IMR-90 (cell line): ENCODE results near the gene ASF1A. TPM values are rescaled to one million over a fixed set of nuclear protein-coding genes. Genes with fewer than 3 reads are reported as not detected.

Experiments
- ATAC-seq: fragments of 200-7000 bp; cut with Tn5 transposase; 2 replicates; pipeline ENCODE4 v1.9.1; 2020; ENCODE audit warnings: low read depth, mild to moderate bottlenecking, moderate library complexity
- BruUV-seq: library from RNA; stranded (reverse); fragments of 400-500 nt; replicated peaks from 2 replicates; lab custom pipeline; 2021; lab: Mats Ljungman, UMichigan
- CTCF ChIA-PET: fragments of 300-600 bp; formaldehyde crosslinking; extraction: SDS; loops from one replicate; lab custom pipeline; 2021; ENCODE audit warnings: antibody characterized with exemption; lab: Yijun Ruan, JAX
- POLR2A ChIA-PET: fragments of 300-600 bp; sonication (Branson Sonifier 250); formaldehyde crosslinking; loops from one replicate; lab custom pipeline; 2022; ENCODE audit warnings: antibody characterized with exemption; ENCODE audit not compliant: unreplicated experiment; lab: Charles Lee
- DNase-seq: peaks from one replicate; pipeline ENCODE4 v3.0.0; 2013
- H2AFZ ChIP-seq: replicated peaks from 2 replicates; pipeline ENCODE3; 2013; ENCODE audit warnings: low read length, mild to moderate bottlenecking; ENCODE audit not compliant: poor library complexity
- H2AK5ac ChIP-seq: 2 replicates; pipeline ENCODE4 v1.6.1; 2013; ENCODE audit warnings: low read depth, low read length, inconsistent platforms
- H2AK9ac ChIP-seq: replicated peaks from 2 replicates; pipeline ENCODE3; 2013; ENCODE audit warnings: mild to moderate bottlenecking, low read depth, low read length, moderate library complexity; ENCODE audit not compliant: poor library complexity
- H2BK120ac ChIP-seq: 2 replicates; pipeline ENCODE4 v1.6.1; 2013; ENCODE audit warnings: low read depth, low read length, inconsistent platforms
- H2BK15ac ChIP-seq: 3 replicates; pipeline ENCODE4 v1.6.1; 2013; ENCODE audit warnings: low read depth, low read length, inconsistent platforms
- H2BK20ac ChIP-seq: 2 replicates; pipeline ENCODE4 v1.6.1; 2013; ENCODE audit warnings: low read depth, mild to moderate bottlenecking, inconsistent platforms, low read length, moderate library complexity
- H2BK5ac ChIP-seq: 2 replicates; pipeline ENCODE4 v1.6.1; 2013; ENCODE audit warnings: mild to moderate bottlenecking, low read depth, low read length, inconsistent platforms; ENCODE audit not compliant: poor library complexity, severe bottlenecking
- H3K14ac ChIP-seq: replicated peaks from 2 replicates; pipeline ENCODE4 v1.6.1; 2013; ENCODE audit warnings: low read depth, low read length, inconsistent platforms
- H3K18ac ChIP-seq: 2 replicates; pipeline ENCODE4 v1.6.1; 2013; ENCODE audit warnings: low read depth, low read length, control low read depth
- H3K23ac ChIP-seq: 2 replicates; pipeline ENCODE4 v1.6.1; 2013; ENCODE audit warnings: low read depth, low read length, inconsistent platforms
- H3K27ac ChIP-seq: 2 replicates; pipeline ENCODE4 v1.5.1; 2013; ENCODE audit warnings: mild to moderate bottlenecking, control low read depth, low read length; ENCODE audit not compliant: insufficient read depth
- H3K27me3 ChIP-seq: 2 replicates; pipeline ENCODE4 v1.6.1; 2013; ENCODE audit warnings: low read length; ENCODE audit not compliant: control insufficient read depth, insufficient read depth
- H3K36me3 ChIP-seq: 2 replicates; pipeline ENCODE4 v1.6.1; 2013; ENCODE audit warnings: low read length, mixed read lengths; ENCODE audit not compliant: control insufficient read depth, insufficient read depth
- H3K4ac ChIP-seq: 2 replicates; pipeline ENCODE4 v1.6.1; 2013; ENCODE audit warnings: low read depth, low read length, inconsistent platforms
- H3K4me1 ChIP-seq: 2 replicates; pipeline ENCODE4 v1.6.1; 2013; ENCODE audit warnings: low read length, mixed read lengths; ENCODE audit not compliant: control insufficient read depth, insufficient read depth
- H3K4me2 ChIP-seq: 2 replicates; pipeline ENCODE4 v1.6.1; 2013; ENCODE audit warnings: low read depth, mild to moderate bottlenecking, control low read depth, low read length, moderate library complexity
- H3K4me3 ChIP-seq: 2 replicates; pipeline ENCODE4 v1.5.1; 2013; ENCODE audit warnings: low read depth, mild to moderate bottlenecking, control low read depth, low read length, moderate library complexity; ENCODE audit not compliant: insufficient read depth
- H3K56ac ChIP-seq: 2 replicates; pipeline ENCODE4 v1.6.1; 2013; ENCODE audit warnings: low read length, inconsistent platforms; ENCODE audit not compliant: insufficient read depth; ENCODE audit errors: extremely low read depth
- H3K79me1 ChIP-seq, 2 experiments: 2 replicates each; pipeline ENCODE4 v1.6.1; 2013; ENCODE audit warnings: low read length in 2 of 2, inconsistent platforms in 1 of 2, low read depth in 1 of 2
- H3K9ac ChIP-seq: 2 replicates; pipeline ENCODE4 v1.6.1; 2013; ENCODE audit warnings: low read depth, low read length, control low read depth
- H3K9me1 ChIP-seq: 2 replicates; pipeline ENCODE4 v1.6.1; 2013; ENCODE audit warnings: low read length, inconsistent platforms; ENCODE audit not compliant: insufficient read depth
- H3K9me3 ChIP-seq: 2 replicates; pipeline ENCODE4 v1.6.1; 2013; ENCODE audit warnings: low read length; ENCODE audit not compliant: control insufficient read depth, insufficient read depth
- H4K20me1 ChIP-seq: 2 replicates; pipeline ENCODE4 v1.6.1; 2013; ENCODE audit warnings: low read length, inconsistent platforms; ENCODE audit not compliant: insufficient read depth
- H4K5ac ChIP-seq: 2 replicates; pipeline ENCODE4 v1.6.1; 2013; ENCODE audit warnings: mild to moderate bottlenecking, low read depth, low read length, control low read depth
- H4K8ac ChIP-seq, 2 experiments: 2 replicates each; pipeline ENCODE4 v1.6.1; 2013; ENCODE audit warnings: low read depth in 2 of 2, low read length in 2 of 2, control low read depth in 1 of 2, inconsistent platforms in 1 of 2
- H4K91ac ChIP-seq: 2 replicates; pipeline ENCODE4 v1.6.1; 2013; ENCODE audit warnings: low read depth, low read length, inconsistent platforms; ENCODE audit not compliant: insufficient read depth
- BHLHE40 ChIP-seq: fragments of 150-350 bp; IDR thresholded peaks from 2 replicates; pipeline ENCODE4 v1.6.1; 2016; ENCODE audit warnings: mild to moderate bottlenecking, low read depth, low read length
- CEBPB ChIP-seq: IDR thresholded peaks from 2 replicates; pipeline ENCODE4 v1.6.1; 2012; ENCODE audit warnings: low read depth, low read length, improper control_type of control experiment
- CHD1 ChIP-seq: IDR thresholded peaks from 2 replicates; pipeline ENCODE4 v1.6.1; 2012; ENCODE audit warnings: low read depth, low read length, improper control_type of control experiment
- ELK1 ChIP-seq: fragments of 150-350 bp; IDR thresholded peaks from 2 replicates; pipeline ENCODE4 v1.6.1; 2016; ENCODE audit warnings: low read depth, mild to moderate bottlenecking, low read length, moderate library complexity, borderline replicate concordance
- FOS ChIP-seq: fragments of 150-350 bp; IDR thresholded peaks from 2 replicates; pipeline ENCODE4 v1.6.1; 2016; ENCODE audit warnings: low read depth, low read length
- MAFK ChIP-seq: IDR thresholded peaks from 2 replicates; pipeline ENCODE4 v1.6.1; 2012; ENCODE audit warnings: low read depth, low read length, improper control_type of control experiment
- MAZ ChIP-seq: IDR thresholded peaks from 2 replicates; pipeline ENCODE4 v1.6.1; 2012; ENCODE audit warnings: low read depth, mild to moderate bottlenecking, low read length, improper control_type of control experiment, moderate library complexity, borderline replicate concordance
- NFE2L2 ChIP-seq: fragments of 150-350 bp; IDR thresholded peaks from 2 replicates; pipeline ENCODE4 v1.6.1; 2016; ENCODE audit warnings: low read depth, mild to moderate bottlenecking, low read length
- POLR2A ChIP-seq: IDR thresholded peaks from 2 replicates; pipeline ENCODE4 v1.6.1; 2012; ENCODE audit warnings: mild to moderate bottlenecking, low read depth, low read length
- RCOR1 ChIP-seq: IDR thresholded peaks from 2 replicates; pipeline ENCODE4 v1.6.1; 2012; ENCODE audit warnings: mild to moderate bottlenecking, low read length, improper control_type of control experiment; ENCODE audit not compliant: insufficient replicate concordance
- RFX5 ChIP-seq: IDR thresholded peaks from 2 replicates; pipeline ENCODE4 v1.8.0; 2012; ENCODE audit warnings: low read depth, mild to moderate bottlenecking, low read length, moderate library complexity
- SMC3 ChIP-seq: fragments of 150-350 bp; IDR thresholded peaks from 2 replicates; pipeline ENCODE4 v1.6.1; 2016; ENCODE audit warnings: low read depth, mild to moderate bottlenecking, antibody characterized with exemption, low read length, moderate library complexity
- USF2 ChIP-seq: fragments of 150-350 bp; IDR thresholded peaks from 2 replicates; pipeline ENCODE4 v1.6.1; 2017; ENCODE audit warnings: mild to moderate bottlenecking, antibody characterized with exemption, low read length, low read depth
- WGBS, 2 experiments: methylation state at CpG; one replicate each; pipeline versions ENCODE4 v1.1.5 to v1.1.7; 2013; ENCODE audit warnings: missing lambda C conversion rate in 2 of 2; ENCODE audit not compliant: insufficient read length in 1 of 2; ENCODE audit errors: extremely low coverage in 2 of 2; 5-methylcytosine and 5-hydroxymethylcytosine counted together
- dilution Hi-C: fragments of 300-500 bp; cut with HindIII; formaldehyde crosslinking; loops from one replicate; pipeline ENCODE4 v1.14.3; 2018; ENCODE audit warnings: low sequenced_read_pairs; ENCODE audit not compliant: unreplicated experiment
- in situ Hi-C: fragments of 300-500 bp; cut with MboI; formaldehyde crosslinking; loops from 3 replicates; pipeline ENCODE4 v1.14.3; 2019; ENCODE audit warnings: low sequenced_read_pairs, inconsistent platforms, mixed read lengths
- intact Hi-C: fragments of 100-400 bp; cut with micrococcal nuclease; formaldehyde crosslinking; loops from 2 replicates; pipeline ENCODE4 v1.10.0; 2022
- polyA plus RNA-seq, 3 experiments: library from polyadenylated mRNA; depleted of rRNA; stranded (reverse); fragments of >200 nt; gene quantifications; 2 replicates each; pipeline ENCODE4 v1.2.3, GENCODE V29; 2012; ENCODE audit warnings: low replicate concordance in 1 of 3
- total RNA-seq: library from RNA; depleted of rRNA; stranded (reverse); fragments of >200 nt; gene quantifications from 2 replicates; pipeline ENCODE4 v1.2.3, GENCODE V29; 2012

Gene ASF1A
- total and polyA plus RNA-seq, 2 of the 4 experiments (the other 2 are of a cell fraction) = 10.1 to 11.1 TPM

GRCh38 chr6:118881440-118882313 is 12.3 kb upstream of the ASF1A start:
- Histone ChIP-seq H3K9me1 (no peaks in the 10 kb centered on the region; the same call in 1 of the 2 replicates), H3K36me3 (no peaks in the 10 kb centered on the region), H3K27me3 (no peaks in the 10 kb centered on the region), H3K4me3 (no peak overlapping the region), H4K5ac (no peak overlapping the region), H3K9me3 (no peaks in the 10 kb centered on the region), H3K23ac (no peak overlapping the region), H2BK15ac (no peak overlapping the region), H4K8ac (no peak overlapping the region), H2AFZ (no peak overlapping the region), H3K79me1 (peaks cover 11 to 17% of the 10 kb centered on the region in 2 experiments; a peak in 3 of 4 replicates), H2AK5ac (no peak overlapping the region), H3K4me2 (no peak overlapping the region), H2AK9ac (no peak overlapping the region), H3K4me1 (peaks cover 5% of the 10 kb centered on the region), H3K14ac (no peak overlapping the region), H3K18ac (no peak overlapping the region), H2BK5ac (no peak overlapping the region), H3K9ac (no peak overlapping the region), H3K4ac (no peak overlapping the region), H2BK120ac (no peak overlapping the region), H2BK20ac (no peak overlapping the region), H4K20me1 (no peaks in the 10 kb centered on the region), H3K56ac (no peak overlapping the region), H4K91ac (no peak overlapping the region), H3K27ac (no peak overlapping the region)
- dilution Hi-C loops (no loop called here), intact Hi-C loops (no loop called here), in situ Hi-C loops (no loop called here)
- no TSS peak for BruUV-seq
- ChIA-PET CTCF (interaction anchor here (0.5 to 1.1 kb wide), 4 partner anchors 8 to 596 kb away, joined by 3 to 4 read pairs (median 3); no protein-coding TSS in a partner anchor), POLR2A (no interaction called here)
- no peak for ATAC-seq
- WGBS, 2 experiments = no CpG with 5 or more reads among the region's 9 CpGs
- DNase-seq = no peak
- TF ChIP-seq MAZ = no peak
- TF ChIP-seq MAFK = no peak
- TF ChIP-seq USF2 = no peak
- no peak for TF ChIP-seq RCOR1
- no peak for TF ChIP-seq BHLHE40
- TF ChIP-seq CHD1 = no peak
- TF ChIP-seq RFX5 = no peak
- no peak for TF ChIP-seq CEBPB
- no peak for TF ChIP-seq POLR2A
- no peak for TF ChIP-seq FOS
- TF ChIP-seq SMC3 = no peak
- no peak for TF ChIP-seq NFE2L2
- no peak for TF ChIP-seq ELK1
